Measurements from ENCODE around the gene RBSN. TPM values are rescaled to one million over a fixed set of nuclear protein-coding genes. Genes with fewer than 3 reads are reported as not detected.
A peak's percentile ranks its signal among the peaks of the same experiment; 100 is the strongest.
"Not testable (repeated sequence)": the region's sequence is repeated elsewhere in the genome, so short reads cannot be mapped to it uniquely, and the experiment has no call there.

RBSN gene
- 18.7 and 25.3 TPM in 2 replicates for total RNA-seq (2014; rRNA removed)
- 8.8 TPM for polyA plus RNA-seq (2012)

DNA sequence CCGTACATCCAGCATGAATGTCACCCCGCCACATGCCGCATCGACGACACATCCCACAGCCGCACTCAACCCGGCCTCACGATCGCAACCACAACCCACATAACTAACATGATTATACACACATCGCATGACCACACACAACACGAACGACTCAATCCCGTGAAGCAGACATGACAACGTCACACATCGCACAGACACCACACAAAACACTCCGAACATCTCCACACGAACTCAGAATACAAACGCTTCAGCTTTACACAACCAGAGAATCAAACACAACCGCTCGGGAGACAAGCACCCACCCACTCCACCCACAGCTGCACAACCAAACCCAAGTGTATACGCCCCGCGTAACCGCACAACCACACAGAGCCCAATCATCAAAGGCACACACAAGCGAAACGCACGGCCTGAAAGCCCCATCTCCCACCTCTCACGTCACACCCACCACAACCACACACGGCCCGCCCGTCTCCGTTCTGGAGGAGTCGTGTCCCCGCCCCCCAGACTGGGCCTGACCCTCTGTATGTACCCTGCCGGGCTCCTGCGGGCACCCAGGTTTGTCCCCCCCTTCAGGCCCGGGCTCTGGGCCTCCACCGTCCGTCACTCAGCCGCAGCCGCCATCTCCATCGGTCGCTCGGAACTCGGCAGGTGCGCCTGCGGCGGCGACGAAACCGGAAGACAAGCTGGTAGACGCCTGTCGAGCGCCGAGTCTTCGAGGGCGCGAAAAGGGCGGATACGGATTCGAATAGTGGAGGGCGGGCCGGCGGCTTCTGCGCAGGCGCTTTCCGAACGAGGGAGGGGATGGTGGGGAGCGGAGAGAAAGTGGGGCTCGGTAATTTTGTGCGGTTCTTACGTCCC is at the start of gene RBSN:
TSS of gene RBSN (minus strand) at position 646 of the 861 bp plus-strand sequence. CDS start 3,028 bp downstream, outside the sequence.
- peak; percentile 93 for DNase-seq (ENCODE audit: low read depth)

DNA sequence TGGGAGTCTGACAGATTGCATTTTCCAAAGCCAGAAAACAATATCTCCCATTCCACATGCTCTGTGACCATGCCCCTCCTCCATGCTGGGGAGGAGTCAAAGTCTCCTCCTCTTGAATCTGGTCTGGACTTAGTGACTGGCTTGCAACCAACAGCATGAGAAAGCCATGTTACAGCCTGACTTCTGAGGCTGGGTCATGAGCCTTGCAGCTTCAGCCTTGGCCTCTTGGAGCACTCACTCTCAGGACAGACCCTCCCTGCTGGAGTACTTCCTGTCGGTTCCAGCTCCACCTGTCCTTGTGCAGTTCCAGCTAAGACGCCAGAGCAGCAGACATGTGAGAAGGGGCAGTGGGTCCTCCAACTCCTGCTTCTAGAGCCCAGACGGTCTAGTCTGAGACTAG is 49.7 kb upstream of the RBSN start:
- peak; percentile 22 for DNase-seq (ENCODE audit: low read depth)

DNA sequence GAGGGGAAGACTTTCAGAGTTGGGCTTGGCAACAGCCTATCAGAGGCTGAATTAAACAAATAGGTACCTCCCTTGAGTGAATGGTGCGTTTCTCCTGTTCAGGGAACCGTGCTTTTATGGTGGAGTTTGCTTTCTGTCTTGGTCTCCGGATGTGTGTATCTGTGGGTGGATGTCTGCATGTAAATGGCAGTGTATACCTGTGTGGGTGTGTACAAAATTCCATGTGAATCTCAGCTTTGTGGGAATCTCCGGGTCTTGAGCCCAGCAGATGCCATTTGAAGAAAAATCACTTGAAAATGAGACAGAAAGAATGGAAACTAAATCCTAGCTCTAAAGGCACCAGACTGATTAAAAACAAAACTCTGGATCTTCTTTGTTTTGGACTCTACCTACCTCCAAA is 37.9 kb upstream of the RBSN start:
- not testable (repeated sequence) for DNase-seq (ENCODE audit: low read depth)

DNA sequence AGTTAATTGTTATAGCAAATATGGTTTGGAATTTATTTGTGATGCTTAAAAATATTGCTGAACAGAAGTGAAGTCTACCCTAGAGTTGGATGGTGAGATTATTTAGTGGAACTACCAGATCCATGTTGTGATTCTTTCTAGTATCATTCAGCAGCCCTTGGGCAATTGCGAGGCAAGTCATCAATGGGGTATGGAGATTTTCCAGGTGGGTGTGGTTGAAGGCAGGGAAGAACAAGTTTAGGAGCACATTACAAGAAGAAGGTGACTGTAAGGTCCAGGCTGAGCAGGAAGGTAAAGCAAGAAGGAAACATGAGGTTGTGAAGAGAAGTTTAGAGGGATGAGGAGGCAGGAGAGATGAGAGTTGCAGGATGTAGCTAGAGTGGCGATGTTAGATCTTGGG is 36.0 kb upstream of the RBSN start:
- DNase-seq (ENCODE audit: low read depth): not testable (repeated sequence)

DNA sequence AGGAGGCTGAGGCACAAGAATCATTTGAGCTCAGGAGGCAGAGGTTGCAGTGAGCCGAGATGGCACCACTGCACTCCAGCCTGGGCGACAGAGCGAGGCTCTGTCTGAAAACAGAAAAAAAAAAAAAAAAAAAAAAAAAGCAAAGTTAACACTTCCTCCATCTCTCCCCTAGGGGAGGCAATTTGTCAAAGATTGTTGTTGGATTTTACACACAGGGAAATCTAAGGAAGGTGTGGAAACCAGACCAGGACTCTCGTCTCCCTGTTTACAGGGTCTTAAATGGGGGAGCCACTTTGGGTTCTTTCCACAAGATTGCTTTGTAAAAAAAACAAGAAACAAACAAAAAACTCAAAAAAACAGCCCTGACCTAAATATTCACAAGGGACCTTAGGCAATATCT is 29.5 kb upstream of the RBSN start:
- not testable (repeated sequence) for DNase-seq (ENCODE audit: low read depth)

DNA sequence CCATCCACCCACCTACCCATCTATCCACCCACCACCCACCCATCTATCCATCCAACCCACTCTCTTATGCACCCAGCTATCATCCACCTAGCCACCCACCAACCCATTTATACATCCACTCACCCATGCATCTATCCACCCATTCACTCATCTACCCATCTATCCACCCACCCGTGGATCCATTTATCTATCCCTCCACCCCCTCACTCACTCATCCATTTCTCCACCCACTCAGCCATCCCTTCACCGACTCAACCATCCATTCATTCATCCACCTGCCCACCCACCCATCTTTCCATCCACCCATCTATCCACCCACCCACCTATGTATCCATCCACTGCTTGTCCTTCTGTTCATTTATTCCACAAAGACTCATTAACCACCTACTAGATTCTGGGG is 28.0 kb upstream of the RBSN start:
- DNase-seq (ENCODE audit: low read depth): not testable (repeated sequence)

DNA sequence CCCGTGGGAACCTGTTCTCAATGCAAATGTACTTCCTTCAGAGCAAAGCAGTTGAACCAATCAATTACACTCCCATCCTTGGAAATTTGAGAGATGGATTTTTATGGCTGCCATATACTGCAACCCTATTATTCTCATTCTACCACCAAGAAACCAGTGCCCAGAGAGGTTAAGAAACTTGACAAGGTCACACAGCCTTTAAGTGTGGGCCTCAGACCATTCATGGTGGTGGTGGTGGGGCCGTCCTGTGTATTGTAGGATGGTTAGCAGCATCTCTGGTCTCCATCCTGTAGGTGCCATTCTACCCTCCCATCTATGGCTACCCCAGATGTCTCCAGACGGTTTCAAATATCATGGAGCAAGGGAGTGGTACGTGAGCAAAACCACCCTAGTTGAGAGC is 23.4 kb upstream of the RBSN start:
- DNase-seq (ENCODE audit: low read depth): no peak

DNA sequence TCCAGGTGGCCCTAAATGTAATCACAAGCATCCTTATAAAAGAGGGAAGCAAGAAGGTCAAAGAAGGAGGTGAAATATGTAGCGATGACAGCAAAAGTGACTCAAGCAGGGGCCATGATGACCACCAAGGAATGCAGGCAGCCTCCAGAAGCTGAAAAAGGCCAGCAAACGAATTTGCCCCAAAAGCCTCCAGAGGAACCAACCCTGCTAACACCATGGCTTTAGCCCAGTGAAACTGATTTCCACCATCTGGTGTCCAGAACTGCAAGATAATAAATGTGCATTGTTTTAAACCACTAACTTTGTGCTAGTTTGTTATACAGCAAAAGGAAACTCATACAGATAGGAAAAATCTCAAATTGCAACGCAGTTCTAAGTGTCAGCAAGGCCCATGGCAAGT is 23.0 kb upstream of the RBSN start:
- no peak for DNase-seq (ENCODE audit: low read depth)

DNA sequence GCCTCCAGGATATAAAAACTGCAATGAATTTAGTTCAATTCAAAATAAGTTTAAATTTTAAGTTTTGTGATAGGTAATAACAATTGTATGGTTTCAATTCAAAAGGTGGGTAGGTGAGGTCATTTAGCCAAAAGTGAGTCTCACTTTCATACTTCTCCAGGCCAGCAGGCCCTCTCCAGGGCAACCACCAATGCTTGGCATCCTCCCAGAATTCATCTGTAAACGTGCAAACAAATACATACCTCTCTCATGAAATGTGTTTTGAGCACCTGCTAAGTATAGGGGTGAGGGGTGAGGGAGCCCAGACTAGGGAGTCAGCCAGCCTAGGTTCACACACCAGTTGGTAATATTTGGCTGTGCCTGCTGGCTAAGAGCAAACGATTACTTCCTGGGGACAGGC is 22.0 kb upstream of the RBSN start:
- DNase-seq (ENCODE audit: low read depth): no peak

DNA sequence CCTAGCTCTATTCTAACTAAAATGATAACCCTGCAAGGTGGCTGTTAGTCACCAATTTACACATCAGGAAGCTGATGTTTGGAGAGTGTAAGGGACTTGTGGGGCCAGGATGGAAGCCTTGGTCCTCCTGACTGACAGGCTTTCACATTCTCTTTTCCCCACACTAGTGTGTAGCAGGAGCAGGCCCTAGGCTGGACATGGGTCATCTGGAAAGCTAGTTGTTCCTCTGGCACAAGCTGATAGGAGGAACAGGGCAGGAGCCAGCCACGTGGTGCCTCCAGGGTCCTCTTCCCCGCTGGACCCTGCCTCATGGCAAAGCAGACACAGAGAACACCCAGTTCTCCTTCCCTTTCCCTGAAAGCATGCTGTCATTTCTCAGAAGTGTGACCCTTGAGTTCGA is 18.1 kb upstream of the RBSN start:
- DNase-seq (ENCODE audit: low read depth): no peak

DNA sequence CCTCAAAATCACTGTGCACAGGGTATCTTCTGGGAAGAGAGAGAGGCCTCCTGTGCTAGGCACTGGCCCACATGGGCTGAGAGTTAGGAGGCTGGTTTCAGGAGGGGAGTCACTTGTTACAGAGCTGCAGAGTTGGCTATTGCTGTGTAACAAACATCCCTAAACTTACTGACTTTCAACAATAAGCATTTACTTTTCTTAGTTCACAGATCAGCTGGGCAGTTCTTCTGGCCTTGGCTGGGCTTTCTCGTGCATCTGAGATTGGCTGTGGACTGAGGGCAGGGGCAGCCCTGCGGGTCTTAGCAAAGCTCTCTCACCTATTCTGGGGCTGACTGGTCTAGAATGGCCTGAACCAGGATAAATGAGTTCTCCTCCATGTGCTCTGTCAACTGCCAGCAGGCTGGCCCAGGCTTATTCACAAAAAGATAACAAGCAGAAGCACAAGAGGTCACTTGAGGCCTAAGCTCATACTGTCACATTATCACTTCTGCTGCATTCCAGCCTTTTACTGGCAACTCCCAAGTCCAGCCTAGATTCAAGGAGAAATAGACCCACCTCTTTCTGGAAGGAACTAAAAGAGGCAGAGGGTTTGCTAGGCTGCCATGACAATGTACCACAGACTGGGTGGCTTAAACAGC is 17.2 kb upstream of the RBSN start:
- no peak for DNase-seq (ENCODE audit: low read depth)

DNA sequence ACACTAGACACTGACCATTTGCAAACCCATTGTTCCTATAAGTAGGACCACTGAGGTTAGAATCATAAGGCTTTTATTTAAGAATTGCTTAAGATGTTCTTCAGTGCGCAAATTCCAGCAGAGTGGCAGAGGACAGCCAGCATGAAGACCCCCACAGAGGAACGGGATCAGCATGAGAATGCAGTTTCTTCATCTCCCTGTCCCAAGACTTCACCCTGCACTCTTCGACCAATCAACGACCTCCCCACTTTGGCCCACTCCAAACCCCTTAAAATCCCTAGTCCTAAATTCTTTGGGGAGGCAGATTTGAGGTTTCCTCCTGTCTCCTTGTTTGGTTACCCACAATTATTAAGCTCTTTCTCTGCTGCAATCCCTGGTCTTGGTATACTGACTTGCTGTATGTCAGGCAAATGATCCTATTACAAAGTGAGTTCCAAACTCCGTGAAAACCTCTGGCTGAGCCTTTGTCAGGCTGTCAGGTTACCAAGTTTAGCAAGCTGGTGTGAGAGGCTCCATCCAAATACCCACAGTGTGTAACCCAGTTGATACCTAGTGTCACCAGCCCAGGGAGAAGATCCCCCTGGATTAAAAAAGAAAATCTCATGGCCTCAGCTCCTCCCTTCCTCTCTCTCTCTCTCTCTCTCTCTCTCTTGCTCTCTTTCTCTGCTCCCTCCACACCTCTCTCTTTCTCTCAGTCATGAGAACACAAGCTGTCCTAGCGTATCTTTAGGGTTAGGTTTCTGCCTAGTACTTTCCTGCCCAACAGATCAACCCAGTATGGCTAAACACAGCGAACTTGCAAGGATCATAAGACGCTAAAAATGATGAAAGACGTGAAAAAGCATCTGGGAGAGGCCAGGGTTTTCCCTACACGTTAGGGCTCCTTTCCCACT is 15.8 kb upstream of the RBSN start:
- no peak for DNase-seq (ENCODE audit: low read depth)

DNA sequence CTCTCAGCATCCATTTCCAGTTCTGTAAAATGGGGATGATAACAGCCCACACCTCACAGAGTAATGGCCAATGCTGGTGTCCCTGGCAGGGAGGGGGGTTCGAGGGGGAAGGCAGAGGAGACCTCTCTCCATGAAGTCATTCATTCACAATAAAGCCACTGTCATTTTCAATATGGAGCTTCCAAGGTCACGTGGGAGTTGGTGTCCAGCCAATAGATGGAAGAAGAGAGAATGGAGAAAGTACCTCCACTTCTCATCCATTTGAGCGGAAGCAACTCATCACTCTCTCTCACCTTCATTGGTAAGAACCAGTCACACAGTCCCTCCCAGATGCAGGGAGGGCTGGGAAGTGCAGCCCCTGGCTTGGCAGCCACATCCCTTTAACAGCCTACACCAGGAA is 14.9 kb upstream of the RBSN start:
- no peak for DNase-seq (ENCODE audit: low read depth)

DNA sequence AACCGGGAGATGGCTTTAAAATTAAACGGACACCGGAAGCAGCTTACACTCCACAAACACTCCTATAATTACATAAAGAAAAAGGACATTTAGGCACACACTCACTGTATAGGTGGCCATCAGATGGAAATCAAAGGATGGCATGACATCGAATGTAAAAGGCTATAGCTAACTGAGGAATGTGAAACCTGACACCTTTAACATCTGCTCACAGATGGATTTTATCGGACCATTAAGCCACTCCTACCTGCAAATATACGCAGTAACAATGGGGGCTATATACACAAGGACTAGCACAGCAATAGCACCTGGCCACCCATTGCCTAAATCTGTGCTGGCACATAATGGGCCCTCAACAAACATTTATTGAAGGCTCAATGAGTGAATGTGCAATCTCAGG is 14.5 kb upstream of the RBSN start:
- DNase-seq (ENCODE audit: low read depth): no peak

DNA sequence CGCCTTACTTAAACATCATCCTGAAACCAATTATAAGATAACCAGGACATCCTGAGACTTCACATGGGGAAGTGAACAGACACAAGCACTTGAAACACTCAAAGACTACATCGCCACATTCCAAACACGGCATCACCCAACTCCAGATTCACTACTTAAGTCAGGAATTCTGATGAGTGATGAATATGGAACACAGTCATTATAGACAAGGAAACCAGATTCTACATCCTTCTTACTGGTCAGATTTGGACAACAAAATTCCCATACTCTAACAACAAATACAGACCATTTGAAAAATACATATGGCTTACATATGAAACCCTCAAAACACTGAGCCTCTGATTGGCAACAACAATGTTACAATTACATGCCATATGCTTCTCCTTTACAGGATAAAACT is 13.1 kb upstream of the RBSN start:
- no peak for DNase-seq (ENCODE audit: low read depth)

DNA sequence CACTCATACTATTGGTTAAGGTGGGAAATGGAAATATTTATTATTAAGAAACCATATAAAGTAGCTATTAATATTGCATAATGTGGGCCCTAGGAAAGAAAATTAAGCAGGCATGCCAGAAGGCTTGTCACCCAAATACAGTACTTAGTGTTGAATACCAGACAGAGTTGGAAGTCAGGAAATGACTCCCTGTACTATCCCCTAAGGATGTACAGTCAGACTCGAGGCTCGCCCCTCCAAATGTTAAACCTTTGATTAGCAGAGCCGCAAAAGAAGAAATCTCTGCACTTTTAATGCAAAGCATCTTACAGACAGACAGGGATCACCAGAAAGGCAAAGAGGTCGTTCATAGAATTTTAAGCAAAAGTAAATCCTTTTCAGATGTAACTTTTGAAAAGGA is 11.3 kb upstream of the RBSN start:
- no peak for DNase-seq (ENCODE audit: low read depth)

DNA sequence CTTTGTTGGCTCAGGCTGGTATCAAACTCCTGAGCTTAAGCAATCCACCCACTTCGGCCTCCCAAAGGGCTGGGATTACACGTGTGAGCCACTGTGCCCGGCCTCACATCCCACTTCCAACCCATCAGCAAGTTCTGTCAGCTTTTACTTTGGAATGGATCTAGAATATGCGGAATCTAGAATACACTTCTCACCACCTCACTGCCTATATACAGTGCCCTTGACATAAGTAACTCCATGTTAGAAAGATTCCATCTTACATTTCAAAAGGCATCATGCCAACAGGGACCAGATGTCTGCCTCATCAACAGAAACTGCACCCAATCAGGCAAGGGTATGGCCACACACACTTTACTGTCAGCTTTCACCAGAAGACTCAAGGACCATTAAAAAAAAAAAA is 9.9 kb upstream of the RBSN start:
- DNase-seq (ENCODE audit: low read depth): no peak

DNA sequence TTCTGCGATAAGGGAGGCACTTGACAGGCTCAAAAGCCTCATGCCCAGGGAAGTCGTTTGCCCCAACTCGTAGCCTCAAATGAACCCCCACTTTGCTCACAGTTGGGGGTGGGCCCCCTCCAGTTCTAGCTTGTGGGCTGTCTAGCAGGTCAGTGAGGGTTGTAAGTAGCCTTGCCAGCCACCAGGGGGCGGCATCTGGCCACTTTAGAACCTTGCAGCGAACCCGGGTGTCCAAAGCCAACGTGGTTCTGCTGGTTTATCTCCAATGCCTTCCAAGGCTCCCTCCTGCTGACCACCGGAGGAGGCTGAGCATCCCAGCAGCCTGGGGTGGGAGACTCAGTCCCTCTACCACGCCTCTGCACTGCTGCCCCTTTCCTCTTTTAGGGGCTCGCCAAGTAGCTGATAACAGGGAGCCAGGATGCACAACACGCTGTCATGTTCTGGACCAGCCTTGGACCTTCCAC is 9.2 kb upstream of the RBSN start:
- peak; percentile 54 for DNase-seq (ENCODE audit: low read depth)

DNA sequence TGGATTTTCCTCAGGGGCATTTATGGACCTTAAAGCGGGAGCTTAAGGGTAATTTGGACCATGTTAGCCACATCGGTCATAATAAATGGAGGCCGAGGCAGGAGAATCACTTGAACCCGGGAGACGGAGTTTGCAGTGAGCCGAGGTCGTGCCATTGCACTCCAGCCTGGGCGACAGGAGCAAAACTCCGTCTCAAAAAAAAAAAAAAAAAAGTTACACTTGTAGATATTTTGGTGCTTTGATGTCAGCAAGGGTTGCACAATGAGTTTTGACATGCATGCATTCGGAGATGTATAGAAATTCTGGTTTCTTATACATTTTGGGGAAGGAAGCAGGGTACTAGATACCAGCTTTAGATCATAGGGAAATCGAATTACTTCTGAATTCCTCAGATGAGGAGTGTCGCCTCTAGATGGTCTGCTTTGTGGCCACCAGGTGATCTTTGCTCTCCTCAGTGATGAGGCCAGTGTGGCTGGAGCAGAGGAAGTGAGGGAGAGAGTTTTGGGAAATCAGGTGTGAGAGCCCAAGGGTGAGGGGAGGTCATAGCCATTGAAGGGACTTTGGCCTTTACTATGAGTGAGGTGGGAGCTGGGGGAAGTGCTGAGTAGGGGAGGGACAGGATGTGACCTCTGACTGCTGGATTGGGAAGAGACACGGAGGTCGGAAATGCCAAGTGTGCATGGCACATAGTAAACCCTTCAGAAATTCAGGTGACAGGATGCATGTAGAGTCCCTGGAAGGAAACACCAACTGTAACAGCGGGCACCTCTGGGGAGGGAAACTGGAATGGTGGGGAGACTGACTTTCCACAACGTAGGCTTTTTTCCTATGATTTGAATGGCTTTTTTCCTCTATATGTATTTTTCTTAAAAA is 8.4 kb upstream of the RBSN start:
- DNase-seq (ENCODE audit: low read depth): no peak

DNA sequence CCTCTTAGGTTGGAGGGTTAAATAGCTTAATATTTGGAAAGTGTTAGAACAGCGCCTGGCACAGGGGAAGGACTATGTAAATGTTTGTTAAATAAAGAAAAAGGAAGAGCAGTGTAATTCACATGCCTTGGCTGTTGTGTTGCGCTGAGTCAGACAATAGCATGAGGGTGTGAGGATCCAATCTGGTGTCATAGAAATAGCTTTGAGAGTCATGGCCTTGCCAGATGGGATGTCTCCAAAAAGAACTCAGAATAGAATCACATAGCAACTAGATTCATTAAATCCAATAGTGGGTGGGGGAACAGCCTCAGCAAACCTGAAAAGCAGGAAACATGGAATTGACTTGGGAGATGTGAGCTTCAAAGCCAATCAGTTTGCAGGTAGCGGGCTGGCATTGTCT is 3.9 kb upstream of the RBSN start:
- DNase-seq (ENCODE audit: low read depth): peak; percentile 64

DNA sequence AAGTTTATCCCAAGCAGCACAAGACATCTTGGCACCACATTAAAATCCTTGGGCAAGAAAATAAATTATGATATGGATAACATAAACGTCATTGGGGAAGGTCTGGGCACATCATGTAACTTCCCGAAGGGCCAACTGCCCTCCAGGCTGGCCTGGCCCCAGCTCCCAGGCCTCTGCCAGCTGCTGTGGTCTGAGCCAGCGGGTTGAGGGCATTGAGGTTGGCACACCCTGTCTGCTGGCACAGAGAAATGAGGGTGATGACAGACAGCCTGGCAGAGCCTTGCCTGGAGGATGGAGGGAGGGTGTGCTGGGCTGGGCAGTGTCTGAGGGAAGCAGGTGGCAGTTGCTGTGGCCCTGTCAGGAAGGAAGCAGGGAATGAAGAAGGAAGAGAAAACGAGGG is 3.3 kb upstream of the RBSN start:
- DNase-seq (ENCODE audit: low read depth): peak; percentile 94

All from LHCN-M2 (cell line).